ENCODE data around the gene DRD2. TPM values are rescaled to one million over a fixed set of nuclear protein-coding genes. Genes with fewer than 3 reads are reported as not detected.

Gene DRD2
- total and polyA plus RNA-seq, 12 donors: 0.23 to 13.8 (median 5.3) TPM; not detected in 3

DNA sequence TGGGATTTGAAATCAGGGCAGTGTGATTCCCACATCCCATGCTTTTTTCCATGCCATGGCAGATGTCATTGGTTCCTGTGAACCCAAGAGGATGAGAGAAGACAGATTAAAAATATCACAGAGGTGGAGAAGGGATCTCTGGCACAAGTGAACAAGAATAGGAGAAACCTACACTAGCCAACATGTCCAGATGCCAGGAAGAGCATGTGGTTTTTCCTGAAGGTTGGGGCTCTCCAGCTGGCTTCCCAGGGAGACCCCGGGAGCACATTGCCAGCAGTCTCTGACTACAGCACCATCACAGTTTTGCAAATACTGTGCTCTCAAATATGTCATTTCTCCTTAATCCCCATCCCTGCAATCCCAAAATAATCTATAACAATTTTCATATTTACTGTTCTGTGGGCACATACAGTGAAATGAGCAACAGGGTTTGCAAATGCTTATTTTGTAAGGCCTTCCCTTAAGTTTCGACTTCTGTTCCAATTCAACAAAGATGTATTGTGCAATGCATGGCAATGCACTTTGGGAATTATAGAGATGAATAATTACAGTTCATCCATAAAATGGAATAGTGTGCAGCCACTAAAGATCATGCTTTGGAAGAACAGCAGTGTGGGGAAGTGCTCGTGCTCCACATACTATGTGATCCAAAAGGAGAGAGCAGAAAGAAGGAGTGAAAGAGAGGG, 82.8 kb downstream of the DRD2 start:
- TF ChIP-seq, protein P1, sequence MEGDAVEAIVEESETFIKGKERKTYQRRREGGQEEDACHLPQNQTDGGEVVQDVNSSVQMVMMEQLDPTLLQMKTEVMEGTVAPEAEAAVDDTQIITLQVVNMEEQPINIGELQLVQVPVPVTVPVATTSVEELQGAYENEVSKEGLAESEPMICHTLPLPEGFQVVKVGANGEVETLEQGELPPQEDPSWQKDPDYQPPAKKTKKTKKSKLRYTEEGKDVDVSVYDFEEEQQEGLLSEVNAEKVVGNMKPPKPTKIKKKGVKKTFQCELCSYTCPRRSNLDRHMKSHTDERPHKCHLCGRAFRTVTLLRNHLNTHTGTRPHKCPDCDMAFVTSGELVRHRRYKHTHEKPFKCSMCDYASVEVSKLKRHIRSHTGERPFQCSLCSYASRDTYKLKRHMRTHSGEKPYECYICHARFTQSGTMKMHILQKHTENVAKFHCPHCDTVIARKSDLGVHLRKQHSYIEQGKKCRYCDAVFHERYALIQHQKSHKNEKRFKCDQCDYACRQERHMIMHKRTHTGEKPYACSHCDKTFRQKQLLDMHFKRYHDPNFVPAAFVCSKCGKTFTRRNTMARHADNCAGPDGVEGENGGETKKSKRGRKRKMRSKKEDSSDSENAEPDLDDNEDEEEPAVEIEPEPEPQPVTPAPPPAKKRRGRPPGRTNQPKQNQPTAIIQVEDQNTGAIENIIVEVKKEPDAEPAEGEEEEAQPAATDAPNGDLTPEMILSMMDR (IDR thresholded peaks at IDR 0.05): no peak
- TF ChIP-seq POLR2A (IDR thresholded peaks at IDR 0.05): no peak
- Histone ChIP-seq H3K27ac (no peak overlapping the region), H3K9me3 (replicated peaks in 1 of 3) (no peaks in the 10 kb centered on the region), H3K4me3 (no peak overlapping the region), H3K27me3 (peaks cover 7% of the 10 kb centered on the region), H3K4me1 (replicated peaks in 1 of 2) (no peaks in the 10 kb centered on the region), H3K36me3 (replicated peaks in 1 of 2) (no peaks in the 10 kb centered on the region)
- 83 to 87% (median 84%) methylated on average over 3 of the region's 3 CpGs for WGBS, 4 donors
- intact Hi-C loops (cut with DNase I): no loop called here
- DNase-seq: no peak

GRCh38 chr11:113389272-113389671, 85.9 kb downstream of the DRD2 start:
- no peaks in the 10 kb centered on the region for H3K36me3 ChIP-seq (replicated peaks in 1 of 2)
- TF ChIP-seq, protein P1 (IDR thresholded peaks at IDR 0.05): no peak
- TF ChIP-seq POLR2A (IDR thresholded peaks at IDR 0.05): no peak
- no peak overlapping the region for H3K4me3 ChIP-seq
- intact Hi-C loops (cut with DNase I): no loop called here
- H3K9me3 ChIP-seq (replicated peaks in 1 of 3): no peaks in the 10 kb centered on the region
- no peak overlapping the region for H3K27ac ChIP-seq
- WGBS, 4 donors: 34 to 51% (median 50%) methylated on average over 3 of the region's 3 CpGs
- no peaks in the 10 kb centered on the region for H3K4me1 ChIP-seq (replicated peaks in 1 of 2)
- peaks cover 7% of the 10 kb centered on the region for H3K27me3 ChIP-seq
- no peak for DNase-seq

- Histone ChIP-seq H3K36me3 (replicated peaks in 1 of 2) (no peaks in the 10 kb centered on the region), H3K4me3 (no peak within 1 kb of the TSS), H3K27me3 (peaks cover 7% of the 10 kb centered on the region), H3K27ac (no peak within 1 kb of the TSS), H3K4me1 (replicated peaks in 1 of 2) (no peaks in the 10 kb centered on the region), H3K9me3 (replicated peaks in 1 of 3) (no peaks in the 10 kb centered on the region)
- intact Hi-C loops (cut with DNase I): no loop called here
- 6 to 42% (median 15%) methylated on average over 7 to 46 of the region's 46 CpGs for WGBS, 4 donors
- peak in 2 of 7 donors; percentile 14 to 23 for DNase-seq
- no peak for TF ChIP-seq POLR2A (IDR thresholded peaks at IDR 0.05)
- TF ChIP-seq, protein P1 (IDR thresholded peaks at IDR 0.05): peak in 4 of 6 experiments; percentile 18 to 38 (median 32)
These were observed 87.5 kb downstream of the DRD2 start, which contains the start of gene ANKK1 for GRCh38 chr11:113387605-113388211. TSS of gene ANKK1 (plus strand) at chr11:113387779. CDS start at chr11:113387885, 106 bp downstream.

GRCh38 chr11:113386866-113387265, 88.3 kb downstream of the DRD2 start:
- TF ChIP-seq POLR2A (IDR thresholded peaks at IDR 0.05): no peak
- TF ChIP-seq, protein P1 (IDR thresholded peaks at IDR 0.05): no peak
- no peaks in the 10 kb centered on the region for H3K36me3 ChIP-seq (replicated peaks in 1 of 2)
- H3K9me3 ChIP-seq (replicated peaks in 1 of 3): no peaks in the 10 kb centered on the region
- no peak overlapping the region for H3K27ac ChIP-seq
- DNase-seq: no peak
- intact Hi-C loops (cut with DNase I): no loop called here
- 68 to 88% (median 77%) methylated on average over 5 to 6 of the region's 6 CpGs for WGBS, 4 donors
- no peaks in the 10 kb centered on the region for H3K4me1 ChIP-seq (replicated peaks in 1 of 2)
- H3K4me3 ChIP-seq: no peak overlapping the region
- peaks cover 7% of the 10 kb centered on the region for H3K27me3 ChIP-seq
